Neural progenitor cell (in vitro differentiated cells): Measurements from ENCODE around the gene TM9SF2.
"Not testable (repeated sequence)": the region's sequence is repeated elsewhere in the genome, so short reads cannot be mapped to it uniquely, and the experiment has no call there.

ENCODE experiments used
- EZH2 ChIP-seq: fragments of 200-600 bp; sonication (generic); IDR thresholded peaks from 2 replicates; pipeline ENCODE4 v1.6.1; 2017; ENCODE audit warnings: antibody characterized with exemption, mild to moderate bottlenecking, moderate library complexity
- TF ChIP-seq, protein P1 (sequence below): fragments of 200-600 bp; sonication (generic); IDR thresholded peaks from 2 replicates; pipeline ENCODE4 v1.5.1; 2017; ENCODE audit warnings: antibody characterized with exemption, mild to moderate bottlenecking

DNA sequence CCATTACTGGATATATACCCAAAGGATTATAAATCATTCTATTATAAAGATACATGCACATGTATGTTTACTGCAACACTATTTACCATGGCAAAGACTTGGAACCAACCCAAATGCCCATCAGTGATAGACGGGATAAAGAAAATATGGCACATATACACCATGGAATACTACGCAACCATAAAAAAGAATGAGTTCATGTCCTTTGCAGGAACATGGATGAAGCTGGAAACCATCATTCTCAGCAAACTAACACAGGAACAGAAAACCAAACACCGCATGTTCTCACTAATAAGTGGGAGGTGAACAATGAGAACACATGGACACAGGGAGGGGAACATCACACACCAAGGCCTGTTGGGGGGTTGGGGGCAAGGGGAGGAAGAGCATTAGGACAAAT, 9.5 kb upstream of the TM9SF2 start:
- TF ChIP-seq, protein P1, sequence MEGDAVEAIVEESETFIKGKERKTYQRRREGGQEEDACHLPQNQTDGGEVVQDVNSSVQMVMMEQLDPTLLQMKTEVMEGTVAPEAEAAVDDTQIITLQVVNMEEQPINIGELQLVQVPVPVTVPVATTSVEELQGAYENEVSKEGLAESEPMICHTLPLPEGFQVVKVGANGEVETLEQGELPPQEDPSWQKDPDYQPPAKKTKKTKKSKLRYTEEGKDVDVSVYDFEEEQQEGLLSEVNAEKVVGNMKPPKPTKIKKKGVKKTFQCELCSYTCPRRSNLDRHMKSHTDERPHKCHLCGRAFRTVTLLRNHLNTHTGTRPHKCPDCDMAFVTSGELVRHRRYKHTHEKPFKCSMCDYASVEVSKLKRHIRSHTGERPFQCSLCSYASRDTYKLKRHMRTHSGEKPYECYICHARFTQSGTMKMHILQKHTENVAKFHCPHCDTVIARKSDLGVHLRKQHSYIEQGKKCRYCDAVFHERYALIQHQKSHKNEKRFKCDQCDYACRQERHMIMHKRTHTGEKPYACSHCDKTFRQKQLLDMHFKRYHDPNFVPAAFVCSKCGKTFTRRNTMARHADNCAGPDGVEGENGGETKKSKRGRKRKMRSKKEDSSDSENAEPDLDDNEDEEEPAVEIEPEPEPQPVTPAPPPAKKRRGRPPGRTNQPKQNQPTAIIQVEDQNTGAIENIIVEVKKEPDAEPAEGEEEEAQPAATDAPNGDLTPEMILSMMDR, result not testable (repeated sequence)
- not testable (repeated sequence) for TF ChIP-seq EZH2
